GM06990 (cell line): ENCODE results near the gene PTCHD1.

Experiments
- DNase-seq: peaks from one replicate; pipeline ENCODE4 v3.0.0-alpha.2; 2011; ENCODE audit not compliant: insufficient read length; ENCODE audit errors: extremely low read depth
- H3K27me3 ChIP-seq: replicated peaks from 2 replicates; pipeline ENCODE4 v1.6.0; 2011; ENCODE audit warnings: low read length; ENCODE audit not compliant: control insufficient read depth, insufficient read depth
- H3K36me3 ChIP-seq: 2 replicates; pipeline ENCODE4 v1.5.1; 2011; ENCODE audit warnings: low read length; ENCODE audit not compliant: control insufficient read depth, insufficient read depth
- H3K4me3 ChIP-seq: replicated peaks from 2 replicates; pipeline ENCODE4 v1.5.1; 2011; ENCODE audit warnings: low read depth, mild to moderate bottlenecking, control low read depth, low read length
- CTCF ChIP-seq: IDR thresholded peaks from 2 replicates; pipeline ENCODE4 v1.5.1; 2011; ENCODE audit warnings: low read length, control low read depth, mild to moderate bottlenecking, inconsistent platforms; ENCODE audit not compliant: insufficient read depth, poor library complexity, severe bottlenecking

PTCHD1 gene

DNA sequence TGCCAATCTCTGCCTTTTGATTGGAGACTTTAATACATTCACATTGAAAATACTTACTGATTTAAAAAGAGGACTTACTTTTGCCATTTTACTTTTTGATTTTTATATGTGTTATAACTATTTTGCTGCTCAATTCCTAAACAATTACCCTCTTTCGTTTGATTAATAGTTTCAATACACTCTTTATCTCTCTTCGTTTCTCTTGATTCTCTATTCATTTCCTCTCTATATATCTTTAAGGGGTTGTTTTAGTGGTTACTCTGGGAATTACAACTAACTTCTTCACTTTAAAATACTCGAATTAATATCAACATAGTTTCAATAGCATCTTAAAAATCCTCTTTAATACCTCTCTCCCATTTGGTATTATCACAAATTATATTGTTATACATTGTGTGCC is 116.6 kb downstream of the PTCHD1 start:
- no peak for TF ChIP-seq CTCF
- no peak overlapping the region for H3K4me3 ChIP-seq
- no peaks in the 10 kb centered on the region for H3K36me3 ChIP-seq
- no peaks in the 10 kb centered on the region for H3K27me3 ChIP-seq
- DNase-seq, result no peak
